Neural progenitor cell (in vitro differentiated cells): ENCODE measurements around the gene FAIM2.

Experiments used
- CTCF ChIP-seq: fragments of 200-600 bp; sonication (generic); IDR thresholded peaks from 2 replicates; pipeline ENCODE4 v1.5.1; 2017; ENCODE audit warnings: antibody characterized with exemption, mild to moderate bottlenecking
- EZH2phosphoT487 ChIP-seq: fragments of 200-600 bp; sonication (generic); IDR thresholded peaks from 2 replicates; pipeline ENCODE4 v1.6.1; 2017; ENCODE audit warnings: antibody characterized with exemption

DNA sequence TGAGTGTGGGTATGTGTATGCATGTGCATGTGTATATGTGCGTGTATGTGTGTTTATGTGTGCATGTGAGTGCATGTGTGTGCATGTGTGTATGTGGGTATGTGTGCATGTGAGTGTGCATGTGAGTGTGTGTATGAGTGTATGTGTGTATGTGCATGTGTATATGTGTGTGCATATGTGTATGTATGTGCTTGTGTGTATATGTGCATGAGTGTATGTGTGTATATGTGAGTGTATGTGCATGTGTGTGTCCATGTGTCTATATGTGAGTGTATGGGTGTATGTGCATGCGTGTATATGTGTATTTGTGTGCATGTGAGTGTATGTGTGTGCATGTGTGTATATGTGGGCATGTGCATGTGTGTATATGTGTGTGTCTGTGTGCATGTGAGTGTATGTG, 25.7 kb downstream of the FAIM2 start:
- no peak for TF ChIP-seq CTCF
- TF ChIP-seq EZH2phosphoT487: no peak
